Measurements from ENCODE around the gene RAPGEF4.

- no peak for TF ChIP-seq CTCF (tag by site-specific recombination; IDR thresholded peaks at IDR 0.05)
- no peak for TF ChIP-seq ZEB2 (tag by site-specific recombination; IDR thresholded peaks at IDR 0.05)
- no peak for TF ChIP-seq ZNF473 (tag by site-specific recombination; IDR thresholded peaks at IDR 0.05)
- no peak for TF ChIP-seq ZNF449 (tag by site-specific recombination; IDR thresholded peaks at IDR 0.05)
- TF ChIP-seq ZNF776 (tag by site-specific recombination; IDR thresholded peaks at IDR 0.05; ENCODE audit: borderline replicate concordance): no peak
- TF ChIP-seq TSHZ1 (tag by site-specific recombination; IDR thresholded peaks at IDR 0.05; ENCODE audit: borderline replicate concordance): no peak
- TF ChIP-seq ZNF518A (tag by site-specific recombination; conservative IDR thresholded peaks at IDR 0.05; ENCODE audit: low read depth): no peak
- TF ChIP-seq ZNF791 (tag by site-specific recombination; IDR thresholded peaks at IDR 0.05): no peak
- TF ChIP-seq ZBTB17 (tag by site-specific recombination; IDR thresholded peaks at IDR 0.05): no peak
- TF ChIP-seq ZBTB26 (tag by site-specific recombination; optimal IDR thresholded peaks at IDR 0.05): no peak
- no peak for TF ChIP-seq ZNF768 (tag by site-specific recombination; IDR thresholded peaks at IDR 0.05)
- TF ChIP-seq PBX3 (CRISPR knock-in tag; IDR thresholded peaks at IDR 0.05): no peak
Observed at GRCh38 chr2:172701250-172701649, 34.4 kb upstream of the RAPGEF4 start.
